Muscle layer of colon (tissue), 2 donors: Measurements from ENCODE around the gene TSC1.

Experiments used
- H3K27ac ChIP-seq: one replicate; pipeline ENCODE4 v1.7.0; 2013; ENCODE audit warnings: low read depth, mild to moderate bottlenecking, low read length, moderate library complexity
- H3K27me3 ChIP-seq, 2 donors: one replicate each; pipeline ENCODE4 v1.7.0; 2013; ENCODE audit warnings: low read length in 2 of 2, mild to moderate bottlenecking in 2 of 2; ENCODE audit not compliant: insufficient read depth in 2 of 2, control insufficient read depth in 1 of 2
- H3K36me3 ChIP-seq: one replicate; pipeline ENCODE4 v1.7.0; 2013; ENCODE audit warnings: mild to moderate bottlenecking, low read length; ENCODE audit not compliant: insufficient read depth
- H3K4me1 ChIP-seq: one replicate; pipeline ENCODE4 v1.7.0; 2013; ENCODE audit warnings: mild to moderate bottlenecking, low read length; ENCODE audit not compliant: insufficient read depth
- H3K4me3 ChIP-seq, 2 donors: one replicate each; pipeline ENCODE4 v1.7.0; 2013; ENCODE audit warnings: low read length in 2 of 2, low read depth in 1 of 2, mild to moderate bottlenecking in 1 of 2, moderate library complexity in 1 of 2
- H3K9ac ChIP-seq: one replicate; pipeline ENCODE4 v1.7.0; 2013; ENCODE audit warnings: low read length
- H3K9me3 ChIP-seq: one replicate; pipeline ENCODE4 v1.7.0; 2013; ENCODE audit warnings: mild to moderate bottlenecking, low read length
- donor health status: abdominal sarcoma.
- donor health status: Adenocarcinoma of cecum.

TSC1 gene

DNA sequence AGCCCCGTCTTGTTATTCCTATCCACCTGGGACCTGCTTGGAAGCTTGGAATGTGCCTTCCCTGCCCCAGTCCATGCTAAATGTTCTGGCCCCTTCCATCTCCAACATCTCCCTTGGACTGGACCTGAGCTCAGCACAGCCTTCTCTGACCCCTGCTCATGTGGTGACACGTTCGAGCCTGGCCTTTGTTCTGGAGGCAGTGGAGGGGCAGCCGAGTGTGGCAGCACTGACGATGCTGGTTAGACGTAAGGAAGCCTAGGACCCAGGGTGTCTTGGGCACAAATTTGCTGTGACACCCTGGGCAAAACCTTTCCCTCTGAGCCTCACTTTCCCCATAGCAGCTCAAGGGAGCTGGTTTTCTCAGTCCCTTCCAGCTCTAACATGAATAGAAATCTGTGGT, 61.8 kb downstream of the TSC1 start:
- H3K9me3 ChIP-seq: no peaks in the 10 kb centered on the region
- H3K27ac ChIP-seq: no peak overlapping the region
- H3K4me1 ChIP-seq: no peaks in the 10 kb centered on the region
- H3K4me3 ChIP-seq: no peak overlapping the region
- H3K27me3 ChIP-seq: no peaks in the 10 kb centered on the region
- H3K36me3 ChIP-seq: peaks cover 13% of the 10 kb centered on the region
- no peak overlapping the region for H3K9ac ChIP-seq

DNA sequence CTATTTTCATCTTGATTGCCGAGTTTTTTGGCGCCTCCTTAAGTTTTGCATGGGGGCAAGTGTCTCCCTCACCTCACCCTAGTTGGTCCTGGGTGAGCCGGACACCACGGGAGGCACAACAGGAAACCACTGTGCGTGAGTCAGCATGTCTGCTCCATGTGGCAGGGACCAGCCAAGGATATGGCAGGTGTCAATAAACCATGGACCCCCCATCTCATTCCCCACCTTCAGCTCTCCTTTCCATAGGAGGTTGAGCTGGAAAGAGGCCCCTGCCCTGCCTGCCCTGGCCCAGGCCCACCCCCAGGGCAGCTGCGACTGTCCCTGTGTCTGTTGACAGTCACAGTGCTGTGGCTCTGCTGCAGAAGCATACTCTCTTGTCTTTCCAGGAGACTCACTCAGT, 62.6 kb downstream of the TSC1 start:
- Histone ChIP-seq H3K27ac (no peak overlapping the region), H3K27me3 (no peaks in the 10 kb centered on the region), H3K4me1 (no peaks in the 10 kb centered on the region), H3K4me3 (no peak overlapping the region), H3K36me3 (peaks cover 8% of the 10 kb centered on the region), H3K9ac (no peak overlapping the region), H3K9me3 (no peaks in the 10 kb centered on the region)

DNA sequence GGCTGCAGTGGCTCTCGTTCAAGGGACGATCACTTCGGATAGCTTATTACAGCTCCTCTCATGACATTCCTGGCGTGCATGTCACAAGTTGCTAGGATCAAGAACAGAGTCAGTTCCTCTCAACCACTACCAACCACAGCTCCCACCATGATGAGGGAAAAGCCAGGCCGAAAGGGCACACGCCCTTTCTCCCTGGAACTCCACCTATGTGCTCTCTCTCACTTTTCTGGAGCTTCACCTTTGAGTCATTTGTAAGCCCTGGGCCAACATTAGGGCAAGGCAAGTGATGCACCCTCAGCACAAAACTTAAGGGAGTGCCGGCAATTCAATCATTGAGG, 64.1 kb downstream of the TSC1 start:
- Histone ChIP-seq H3K27ac (no peak overlapping the region), H3K4me1 (no peaks in the 10 kb centered on the region), H3K9ac (no peak overlapping the region), H3K4me3 (no peak overlapping the region), H3K27me3 (no peaks in the 10 kb centered on the region), H3K9me3 (no peaks in the 10 kb centered on the region), H3K36me3 (no peaks in the 10 kb centered on the region)

DNA sequence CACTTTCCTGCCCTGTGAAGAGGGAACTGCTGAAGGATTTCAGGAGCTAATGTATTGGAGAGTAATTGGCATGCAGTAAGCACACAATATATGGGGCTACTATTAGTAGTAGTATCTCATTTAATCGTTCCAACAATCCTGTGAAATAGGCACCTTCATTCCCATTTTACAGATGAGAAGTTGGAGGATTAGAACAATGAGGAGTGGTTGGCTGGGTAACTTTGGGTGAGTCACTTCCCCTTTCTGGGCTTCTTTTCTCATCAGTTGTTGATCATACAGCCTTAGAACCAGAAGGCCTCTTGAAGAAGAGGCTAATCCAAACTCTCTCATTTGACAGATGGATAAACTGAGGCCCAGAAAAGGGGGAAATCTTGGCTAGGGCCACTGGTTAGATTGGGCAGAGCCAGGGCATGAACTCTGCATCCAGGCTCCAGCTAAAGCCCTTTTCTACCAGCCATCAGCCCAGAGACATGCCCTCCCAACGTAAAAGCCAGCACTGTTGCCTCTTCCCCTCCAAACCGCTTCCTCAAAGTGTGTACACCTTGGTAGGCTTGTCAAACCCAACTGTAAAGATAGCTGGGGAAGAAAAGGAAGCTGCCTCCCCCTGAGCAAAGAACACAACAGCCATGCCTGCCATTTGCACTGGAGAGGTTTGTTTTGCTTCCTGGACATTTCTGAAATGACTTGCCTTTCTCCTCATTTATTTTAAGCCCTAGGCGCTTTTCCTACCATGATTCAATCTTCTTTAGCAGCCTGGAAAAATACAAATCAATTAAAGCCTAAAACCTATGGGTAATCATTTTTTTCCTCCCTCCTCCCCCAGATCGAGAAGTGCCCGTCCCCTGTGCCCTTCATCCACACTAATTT, 64.7 kb downstream of the TSC1 start:
- peak overlapping the region; percentile 95 for H3K9ac ChIP-seq
- H3K4me3 ChIP-seq: peak overlapping the region in 1 of 2 donors; percentile 94
- H3K4me1 ChIP-seq: no peaks in the 10 kb centered on the region
- H3K36me3 ChIP-seq: no peaks in the 10 kb centered on the region
- H3K27ac ChIP-seq: peak overlapping the region; percentile 60
- no peaks in the 10 kb centered on the region for H3K27me3 ChIP-seq
- H3K9me3 ChIP-seq: no peaks in the 10 kb centered on the region

DNA sequence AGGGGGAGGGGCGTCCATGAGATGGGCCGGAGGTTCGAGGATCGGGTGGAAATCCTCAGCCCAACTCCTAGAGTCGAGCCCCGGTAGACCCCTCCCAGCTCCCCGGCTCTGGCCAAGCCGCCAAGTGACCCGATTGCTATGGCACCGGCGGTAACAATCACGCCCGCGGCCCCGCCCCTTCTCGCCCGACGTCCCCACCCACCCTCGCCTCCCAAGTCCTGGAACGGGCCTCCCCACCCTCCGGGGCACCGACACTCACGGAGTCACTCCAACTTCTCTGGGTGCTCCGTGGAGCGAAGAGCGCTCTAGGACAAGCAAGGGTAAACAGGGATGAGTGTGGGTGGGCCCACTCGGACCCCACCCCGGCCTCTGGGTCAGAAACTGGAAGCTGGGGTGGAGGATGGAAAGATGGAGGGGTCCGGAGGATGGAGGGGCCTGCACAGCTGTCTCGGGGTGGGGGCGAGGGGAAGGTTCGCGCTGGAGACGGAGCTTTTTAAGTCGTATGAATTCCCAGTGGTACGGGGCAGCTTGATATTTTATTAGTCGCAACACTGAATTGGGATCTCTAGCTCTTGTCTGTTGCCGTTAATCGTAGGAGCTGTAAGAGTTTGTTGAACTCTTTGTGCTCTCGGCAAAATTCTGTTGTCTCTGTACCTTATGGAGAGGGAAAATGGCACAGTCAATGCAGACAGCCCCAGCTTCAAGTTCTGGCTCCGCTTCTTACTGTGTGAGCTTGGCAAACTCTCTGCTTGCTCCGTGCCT, 65.5 kb downstream of the TSC1 start, which contains the start of gene SPACA9:
Gene SPACA9, plus strand, starts transcription at position 204 of the 762 bp plus-strand sequence. CDS start 5,050 bp downstream, outside the sequence.
- no peaks in the 10 kb centered on the region for H3K27me3 ChIP-seq
- peak within 1 kb of the TSS; percentile 94 to 100 for H3K4me3 ChIP-seq
- H3K9ac ChIP-seq: peak within 1 kb of the TSS; percentile 95
- H3K36me3 ChIP-seq: no peaks in the 10 kb centered on the region
- H3K27ac ChIP-seq: peak within 1 kb of the TSS; percentile 89
- H3K4me1 ChIP-seq: no peaks in the 10 kb centered on the region
- H3K9me3 ChIP-seq: no peaks in the 10 kb centered on the region

DNA sequence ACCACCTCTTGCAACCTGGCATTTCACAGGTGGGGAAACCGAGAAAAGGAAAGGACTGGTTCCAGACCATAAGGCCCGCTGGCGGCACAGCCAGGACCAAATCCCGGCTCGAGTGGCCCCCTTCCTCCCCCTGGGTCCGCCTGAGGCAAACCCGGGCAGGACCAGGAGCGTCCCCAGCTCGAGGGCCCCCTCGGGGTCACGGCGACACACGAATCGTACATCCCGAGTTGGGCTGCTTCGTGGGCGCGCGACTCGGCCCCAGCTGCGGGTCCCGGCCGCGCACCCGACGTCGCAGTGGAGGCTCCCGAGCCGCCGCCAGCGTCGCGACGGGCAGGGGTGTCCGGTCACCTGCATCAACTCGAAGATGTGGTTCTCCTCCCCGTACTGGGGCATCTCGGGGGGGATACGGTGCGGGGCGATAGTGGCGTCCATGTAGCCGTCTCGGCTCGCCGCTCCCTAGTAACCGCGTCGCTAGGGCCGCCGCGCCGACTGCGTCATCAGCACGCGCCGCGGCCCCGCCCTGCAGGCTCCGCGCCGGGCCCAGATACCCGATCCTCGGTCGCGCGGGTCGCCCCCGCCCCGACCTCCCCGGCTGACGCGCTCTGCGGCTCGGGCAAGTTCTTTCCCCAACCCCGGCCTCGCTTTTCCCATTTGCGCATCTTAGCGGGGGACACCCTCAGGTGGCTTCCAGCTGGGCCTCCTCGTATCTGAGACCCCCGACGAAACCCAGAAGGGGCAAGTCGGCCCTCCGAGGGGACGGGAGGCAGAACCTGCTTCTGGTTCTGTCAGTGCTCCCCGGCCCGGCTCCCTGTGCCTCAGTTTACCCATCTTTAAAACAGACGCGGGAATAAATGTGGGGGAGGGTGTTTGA, 66.4 kb downstream of the TSC1 start, which contains the start of gene AK8:
Gene AK8, minus strand, starts transcription at position 461 of the 871 bp plus-strand sequence. Its CDS starts 29 bp downstream, at position 432.
- H3K27me3 ChIP-seq: no peaks in the 10 kb centered on the region
- peak within 1 kb of the TSS; percentile 89 for H3K27ac ChIP-seq
- H3K9ac ChIP-seq: peak within 1 kb of the TSS; percentile 95
- H3K4me3 ChIP-seq: peak within 1 kb of the TSS; percentile 94 to 100
- no peaks in the 10 kb centered on the region for H3K36me3 ChIP-seq
- H3K4me1 ChIP-seq: no peaks in the 10 kb centered on the region
- H3K9me3 ChIP-seq: no peaks in the 10 kb centered on the region

DNA sequence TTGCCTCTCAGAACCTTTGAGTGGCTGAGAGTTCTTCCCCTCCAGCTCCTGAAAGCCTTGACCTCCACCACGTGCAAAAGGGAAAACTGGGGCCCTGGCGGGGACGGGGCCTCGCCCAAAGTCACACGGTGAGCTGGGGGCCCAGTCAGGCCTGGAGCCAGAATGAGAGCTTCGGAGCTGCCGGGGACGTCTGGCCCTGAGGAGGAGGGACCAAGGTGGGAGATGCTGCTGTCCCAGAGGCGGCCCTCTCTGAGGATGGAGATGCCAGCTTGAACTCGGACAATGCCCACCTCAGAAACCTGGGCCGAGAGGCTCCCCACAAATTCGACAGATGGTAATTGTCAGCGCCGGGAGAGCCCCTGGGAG, 67.0 kb downstream of the TSC1 start:
- Histone ChIP-seq H3K9me3 (no peaks in the 10 kb centered on the region), H3K36me3 (no peaks in the 10 kb centered on the region), H3K9ac (peak overlapping the region; percentile 27), H3K27me3 (no peaks in the 10 kb centered on the region), H3K27ac (peak overlapping the region; percentile 89), H3K4me3 (peak overlapping the region; percentile 94 to 100), H3K4me1 (no peaks in the 10 kb centered on the region)

DNA sequence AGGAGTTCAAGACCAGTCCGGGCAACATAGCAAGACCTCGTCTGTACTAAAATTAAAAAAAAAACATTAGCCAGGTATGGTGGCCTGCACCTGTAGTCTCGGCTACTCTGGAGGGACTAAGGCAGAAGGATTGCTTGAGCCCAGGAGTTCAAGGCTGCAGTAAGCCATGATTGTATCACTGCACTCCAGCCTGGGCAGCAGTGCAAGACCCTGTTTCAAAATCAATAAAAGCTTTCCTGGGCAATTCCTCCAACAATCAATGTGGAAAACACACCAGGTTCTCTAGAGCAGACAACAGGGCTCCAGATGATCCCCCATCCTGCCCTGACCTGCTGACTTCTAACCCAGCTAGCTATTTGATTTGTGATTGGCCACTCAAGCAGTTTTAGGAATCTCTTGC, 67.6 kb downstream of the TSC1 start:
- Histone ChIP-seq H3K9ac (no peak overlapping the region), H3K27ac (no peak overlapping the region), H3K4me1 (no peaks in the 10 kb centered on the region)

DNA sequence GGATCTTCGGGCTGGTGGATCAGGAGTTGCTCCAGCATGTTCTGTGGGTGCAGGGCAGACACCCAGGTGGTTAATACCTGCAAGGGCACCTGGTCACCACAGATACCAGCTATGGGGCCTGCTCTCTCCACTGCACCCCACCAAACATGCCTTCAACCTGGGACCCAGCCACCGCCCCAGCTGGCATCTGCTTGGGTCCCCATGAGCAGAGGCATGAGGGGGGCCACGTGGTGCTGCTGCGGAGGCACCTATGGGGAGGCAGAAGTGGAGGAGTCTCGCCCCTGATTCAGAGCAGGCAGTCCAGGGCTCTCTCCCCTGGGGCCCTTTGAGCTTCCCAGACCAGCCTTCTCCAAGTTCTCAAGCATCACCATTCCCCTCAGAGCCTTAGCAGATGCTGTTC, 69.3 kb downstream of the TSC1 start:
- H3K9me3 ChIP-seq: no peaks in the 10 kb centered on the region
- no peak overlapping the region for H3K9ac ChIP-seq
- no peaks in the 10 kb centered on the region for H3K27me3 ChIP-seq
- no peak overlapping the region for H3K4me3 ChIP-seq
- no peaks in the 10 kb centered on the region for H3K36me3 ChIP-seq
- H3K4me1 ChIP-seq: peaks cover 8% of the 10 kb centered on the region
- no peak overlapping the region for H3K27ac ChIP-seq

More for the DNA sequence above, 67.6 kb downstream of the TSC1 start:
- no peaks in the 10 kb centered on the region for H3K36me3 ChIP-seq
- H3K4me3 ChIP-seq: no peak overlapping the region
- H3K9me3 ChIP-seq: no peaks in the 10 kb centered on the region
- no peaks in the 10 kb centered on the region for H3K27me3 ChIP-seq

DNA sequence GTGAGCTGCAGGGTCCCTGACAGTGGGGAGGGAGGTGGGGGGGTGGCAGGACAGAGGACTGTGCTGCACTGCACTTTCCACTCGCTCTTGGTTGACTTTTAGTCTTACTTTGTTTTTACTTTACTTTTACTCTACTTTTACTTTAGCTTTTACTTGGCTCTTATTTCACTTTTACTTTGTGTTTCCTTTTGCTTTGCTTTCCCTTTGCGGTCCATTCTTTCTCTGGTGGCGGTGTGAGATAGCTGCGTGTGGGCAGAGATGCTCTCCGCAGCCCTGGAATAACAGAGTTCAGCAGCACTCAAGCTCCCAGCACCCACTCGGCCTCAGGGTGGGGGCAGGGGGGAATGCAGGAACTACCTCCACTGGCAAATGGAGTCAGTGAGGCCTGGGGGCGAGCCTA, 71.0 kb downstream of the TSC1 start:
- no peak overlapping the region for H3K4me3 ChIP-seq
- no peak overlapping the region for H3K9ac ChIP-seq
- no peaks in the 10 kb centered on the region for H3K27me3 ChIP-seq
- H3K36me3 ChIP-seq: no peaks in the 10 kb centered on the region
- no peak overlapping the region for H3K27ac ChIP-seq
- H3K4me1 ChIP-seq: peaks cover 12% of the 10 kb centered on the region
- H3K9me3 ChIP-seq: no peaks in the 10 kb centered on the region

DNA sequence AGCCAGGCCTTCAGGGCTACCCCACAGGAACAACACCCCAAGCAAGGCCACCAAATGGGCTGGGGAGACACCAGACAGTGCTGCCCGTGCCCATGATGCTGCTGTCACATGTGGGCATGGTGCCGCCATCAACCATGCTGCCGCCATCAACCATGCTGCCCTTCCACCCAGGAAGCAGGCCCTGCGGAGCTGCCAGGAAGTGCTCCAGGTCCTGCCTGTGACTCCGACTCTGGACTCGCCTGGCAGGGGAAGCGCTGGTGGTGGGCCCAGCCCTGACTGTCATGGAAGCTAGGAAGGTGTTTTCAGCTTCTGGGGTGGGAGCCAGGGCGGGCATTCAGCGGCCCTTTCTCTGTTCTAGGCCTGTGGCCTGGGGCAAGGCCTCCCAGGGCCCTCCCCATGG, 75.2 kb downstream of the TSC1 start:
- no peak overlapping the region for H3K4me3 ChIP-seq
- H3K27ac ChIP-seq: no peak overlapping the region
- H3K9me3 ChIP-seq: no peaks in the 10 kb centered on the region
- H3K9ac ChIP-seq: no peak overlapping the region
- H3K4me1 ChIP-seq: peaks cover 12% of the 10 kb centered on the region
- no peaks in the 10 kb centered on the region for H3K36me3 ChIP-seq
- H3K27me3 ChIP-seq: no peaks in the 10 kb centered on the region
